Stomach (tissue), 4 donors: ENCODE results near the gene HIPK1.

ENCODE experiments used
- CTCF ChIP-seq, 7 experiments: fragments of 450-650 bp in 4 of 7; fragments of 200-600 bp in 3 of 7; sonication (generic) in 3 of 7; IDR thresholded peaks; one replicate each; pipeline ENCODE4 v1.5.1; 2016 to 2019; ENCODE audit warnings: antibody characterized with exemption in 7 of 7, control low read depth in 2 of 7, mild to moderate bottlenecking in 1 of 7
- POLR2A ChIP-seq, 4 donors: fragments of 450-650 bp; IDR thresholded peaks; one replicate each; pipeline ENCODE4 v1.6.1; 2016; ENCODE audit warnings: antibody characterized with exemption in 4 of 4, control low read depth in 2 of 4, mild to moderate bottlenecking in 1 of 4, moderate library complexity in 1 of 4

- TF ChIP-seq CTCF (IDR thresholded peaks at IDR 0.05): no peak
- TF ChIP-seq POLR2A (IDR thresholded peaks at IDR 0.05): peak in 1 of 4 donors; percentile 19
Measured at GRCh38 chr1:113887402-113888175, 41.5 kb upstream of the HIPK1 start, which contains the start of gene BCL2L15.
